Subcutaneous adipose tissue (tissue), 4 donors: ENCODE measurements around the gene CCDC88C. TPM values are rescaled to one million over a fixed set of nuclear protein-coding genes. Genes with fewer than 3 reads are reported as not detected.

ENCODE experiments used
- CTCF ChIP-seq: fragments of 450-650 bp; IDR thresholded peaks from one replicate; pipeline ENCODE4 v1.5.1; 2016; ENCODE audit warnings: low read depth, mild to moderate bottlenecking, control low read depth, antibody characterized with exemption, moderate library complexity
- total RNA-seq, 4 donors: library from RNA; depleted of rRNA; stranded (reverse); fragments of >200 nt; gene quantifications; one replicate each; pipeline ENCODE4 v1.1.0, GENCODE V29; 2016

CCDC88C gene
- total RNA-seq, 4 donors from 2014 or later, result 7.3 to 16.2 (median 8.8) TPM

GRCh38 chr14:91368776-91369416 lies 48.7 kb downstream of the CCDC88C start:
- no peak for TF ChIP-seq CTCF

GRCh38 chr14:91367173-91368171 lies 50.1 kb downstream of the CCDC88C start:
- no peak for TF ChIP-seq CTCF

- TF ChIP-seq CTCF, result no peak
Observed at GRCh38 chr14:91366749-91367148, 50.9 kb downstream of the CCDC88C start.

- TF ChIP-seq CTCF, result no peak
Observed at GRCh38 chr14:91365552-91365951, 52.1 kb downstream of the CCDC88C start.

GRCh38 chr14:91364524-91365270 lies 52.9 kb downstream of the CCDC88C start:
- no peak for TF ChIP-seq CTCF

GRCh38 chr14:91363776-91364523 lies 53.7 kb downstream of the CCDC88C start:
- no peak for TF ChIP-seq CTCF
